SH-SY5Y (cell line): ENCODE measurements around the gene GDF10.

Source experiments
- GATA2 ChIP-seq: IDR thresholded peaks from 2 replicates; pipeline ENCODE4 v1.6.1; 2011; ENCODE audit warnings: mild to moderate bottlenecking, low read depth, low read length
- GATA3 ChIP-seq: IDR thresholded peaks from 2 replicates; pipeline ENCODE4 v1.6.1; 2011; ENCODE audit warnings: low read depth, mild to moderate bottlenecking, low read length, moderate library complexity

DNA sequence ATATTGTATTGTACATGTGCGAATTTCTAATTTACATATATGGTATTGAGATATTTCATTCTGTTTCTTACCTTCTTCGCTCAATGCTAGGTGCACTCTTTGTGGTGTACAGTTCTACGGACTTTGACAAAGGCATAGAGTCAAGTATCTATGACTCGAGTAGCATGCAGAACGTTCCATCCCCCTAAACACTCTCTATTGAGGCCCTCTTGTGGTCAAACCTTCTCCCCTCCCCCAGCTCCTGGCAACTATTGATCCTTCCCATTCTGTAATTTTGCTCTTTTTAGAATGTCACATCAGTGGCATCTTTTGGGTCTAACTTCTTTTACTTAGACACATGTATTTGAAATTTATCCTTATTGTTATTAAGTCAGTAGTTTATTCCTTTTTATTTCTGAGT, 30.7 kb upstream of the GDF10 start:
- TF ChIP-seq GATA2 = no peak
- TF ChIP-seq GATA3 = no peak
